GM10248 (cell line): ENCODE results near the gene KIAA1217.

Experiments used
- CTCF ChIA-PET: fragments of 300-600 bp; sonication (Branson Sonifier 250); formaldehyde crosslinking; extraction: SDS; loops from one replicate; lab custom pipeline; 2021; ENCODE audit warnings: antibody characterized with exemption; lab: Yijun Ruan, JAX
- POLR2A ChIA-PET: fragments of 350-650 bp; sonication (Branson Sonifier 250); formaldehyde crosslinking; extraction: SDS; loops from one replicate; lab custom pipeline; 2020; ENCODE audit warnings: antibody characterized with exemption; lab: Yijun Ruan, JAX
- DNase-seq: peaks from one replicate; pipeline ENCODE4 v3.0.0; 2012; ENCODE audit errors: extremely low spot score
- CTCF ChIP-seq: IDR thresholded peaks from 2 replicates; pipeline ENCODE4 v1.5.1; 2012; ENCODE audit warnings: mild to moderate bottlenecking, low read depth; ENCODE audit errors: extremely low read depth, missing control alignments, control extremely low read depth

KIAA1217 gene

GRCh38 chr10:24288581-24288980 lies 79.6 kb downstream of the KIAA1217 start:
- DNase-seq = no peak
- no peak for TF ChIP-seq CTCF
- CTCF ChIA-PET = interaction anchor here (1.1 to 2.1 kb wide), 3 partner anchors 13 to 71 kb away, joined by 4 to 7 read pairs (median 4); no protein-coding TSS in a partner anchor
- POLR2A ChIA-PET = no interaction called here

- no peak for DNase-seq
- POLR2A ChIA-PET = no interaction called here
- no peak for TF ChIP-seq CTCF
- CTCF ChIA-PET = interaction anchor here (1.1 to 2.1 kb wide), 3 partner anchors 12 to 71 kb away, joined by 4 to 7 read pairs (median 4); no protein-coding TSS in a partner anchor
These were observed 80.3 kb downstream of the KIAA1217 start for GRCh38 chr10:24289235-24289634.

- POLR2A ChIA-PET = no interaction called here
These were observed 83.7 kb downstream of the KIAA1217 start for GRCh38 chr10:24292304-24293293.

GRCh38 chr10:24299578-24300260 lies 90.8 kb downstream of the KIAA1217 start:
- DNase-seq = no peak
- ChIA-PET POLR2A (no interaction called here), CTCF (interaction anchor here (1.2 to 2.3 kb wide), 4 partner anchors 10 to 20 kb away, joined by 3 to 11 read pairs (median 5); no protein-coding TSS in a partner anchor)
- no peak for TF ChIP-seq CTCF

More at GRCh38 chr10:24292304-24293293, 83.7 kb downstream of the KIAA1217 start:
- no peak for DNase-seq
- CTCF ChIA-PET = interaction anchor here (0.6 to 1.6 kb wide), 2 partner anchors 14 to 26 kb away, joined by 3 to 4 read pairs; no protein-coding TSS in a partner anchor
- no peak for TF ChIP-seq CTCF

GRCh38 chr10:24303522-24304310 lies 94.8 kb downstream of the KIAA1217 start:
- no peak for DNase-seq
- ChIA-PET POLR2A (no interaction called here), CTCF (interaction anchor here (1.4 kb wide), 1 partner anchor 16 kb away, joined by 3 read pairs; no protein-coding TSS in a partner anchor)
- no peak for TF ChIP-seq CTCF
